Measurements from ENCODE around the gene DHX58.

DNA sequence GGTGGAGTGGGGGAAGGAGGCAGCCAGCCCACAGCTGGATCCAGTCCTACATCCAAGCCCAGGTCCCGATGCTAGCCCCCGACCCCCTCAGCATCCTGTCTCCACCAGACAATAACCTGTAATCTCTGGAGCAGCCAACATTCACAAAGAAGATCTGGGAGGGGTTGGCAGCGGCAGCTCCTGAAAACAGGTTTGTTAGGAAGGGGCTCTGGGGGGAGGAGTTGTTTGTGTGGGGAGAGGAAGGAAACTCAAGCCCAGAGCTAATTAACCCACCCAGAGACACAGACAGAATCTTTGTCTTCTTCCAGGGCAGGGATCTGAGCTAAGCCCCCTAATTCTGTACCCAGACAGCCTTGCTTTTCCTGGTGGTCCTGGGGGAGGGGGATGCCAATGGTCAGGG, 57.5 kb downstream of the DHX58 start:
- TF ChIP-seq, protein P1, sequence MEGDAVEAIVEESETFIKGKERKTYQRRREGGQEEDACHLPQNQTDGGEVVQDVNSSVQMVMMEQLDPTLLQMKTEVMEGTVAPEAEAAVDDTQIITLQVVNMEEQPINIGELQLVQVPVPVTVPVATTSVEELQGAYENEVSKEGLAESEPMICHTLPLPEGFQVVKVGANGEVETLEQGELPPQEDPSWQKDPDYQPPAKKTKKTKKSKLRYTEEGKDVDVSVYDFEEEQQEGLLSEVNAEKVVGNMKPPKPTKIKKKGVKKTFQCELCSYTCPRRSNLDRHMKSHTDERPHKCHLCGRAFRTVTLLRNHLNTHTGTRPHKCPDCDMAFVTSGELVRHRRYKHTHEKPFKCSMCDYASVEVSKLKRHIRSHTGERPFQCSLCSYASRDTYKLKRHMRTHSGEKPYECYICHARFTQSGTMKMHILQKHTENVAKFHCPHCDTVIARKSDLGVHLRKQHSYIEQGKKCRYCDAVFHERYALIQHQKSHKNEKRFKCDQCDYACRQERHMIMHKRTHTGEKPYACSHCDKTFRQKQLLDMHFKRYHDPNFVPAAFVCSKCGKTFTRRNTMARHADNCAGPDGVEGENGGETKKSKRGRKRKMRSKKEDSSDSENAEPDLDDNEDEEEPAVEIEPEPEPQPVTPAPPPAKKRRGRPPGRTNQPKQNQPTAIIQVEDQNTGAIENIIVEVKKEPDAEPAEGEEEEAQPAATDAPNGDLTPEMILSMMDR (IDR thresholded peaks at IDR 0.05): no peak
- TF ChIP-seq POLR2A (IDR thresholded peaks at IDR 0.05) (no peak), EP300 (IDR thresholded peaks at IDR 0.05) (no peak)
